Activated CD4-positive, alpha-beta T cell treated with anti-CD3 and anti-CD28 coated beads for 4 hours (primary cell): ENCODE results near the gene APOB.

Experiments used
- DNase-seq, 2 donors: peaks; one replicate each; pipeline ENCODE4 v3.0.0-alpha.2; 2020

Gene APOB

DNA sequence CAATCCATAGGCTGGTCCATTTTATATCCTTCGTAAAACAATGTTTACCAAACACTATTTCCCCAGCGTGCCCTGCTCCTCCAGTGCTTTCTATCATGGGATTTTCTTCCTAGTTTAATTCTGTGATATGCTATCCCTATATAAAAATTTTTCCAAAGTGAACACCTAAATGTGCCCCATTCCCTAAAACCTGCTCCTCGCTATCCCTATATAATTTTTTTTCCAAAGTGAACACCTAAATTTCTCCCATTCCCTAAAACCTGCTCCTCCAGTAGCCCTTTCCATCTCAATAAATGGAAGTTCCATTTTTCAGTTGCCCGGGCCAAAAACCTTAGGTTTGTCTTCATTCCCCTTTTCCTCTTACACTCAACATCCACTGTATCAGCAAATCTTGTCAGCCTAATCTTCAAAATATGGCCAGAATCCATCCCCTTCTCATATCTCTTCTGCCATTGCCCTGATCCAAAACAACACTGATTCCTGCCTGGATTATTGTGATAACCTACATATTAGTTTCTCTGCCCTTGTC, 26.1 kb downstream of the APOB start:
- DNase-seq = no peak

DNA sequence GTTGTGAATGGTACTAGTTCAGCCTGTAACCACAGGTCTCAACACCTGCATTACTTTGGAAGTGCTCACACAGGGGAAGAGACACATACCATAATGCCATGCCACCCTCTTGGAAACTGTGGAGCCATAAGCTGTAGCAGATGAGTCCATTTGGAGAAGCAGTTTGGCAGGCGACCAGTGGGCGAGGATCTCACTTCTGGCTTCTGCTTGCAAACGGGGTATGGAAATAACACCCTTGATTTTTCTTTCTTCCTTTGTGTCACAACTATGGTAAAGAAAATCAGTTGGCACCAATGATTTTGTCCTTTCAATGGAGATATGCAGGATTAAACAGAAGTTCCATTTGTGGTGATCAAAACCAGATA, 28.6 kb downstream of the APOB start:
- DNase-seq = no peak

DNA sequence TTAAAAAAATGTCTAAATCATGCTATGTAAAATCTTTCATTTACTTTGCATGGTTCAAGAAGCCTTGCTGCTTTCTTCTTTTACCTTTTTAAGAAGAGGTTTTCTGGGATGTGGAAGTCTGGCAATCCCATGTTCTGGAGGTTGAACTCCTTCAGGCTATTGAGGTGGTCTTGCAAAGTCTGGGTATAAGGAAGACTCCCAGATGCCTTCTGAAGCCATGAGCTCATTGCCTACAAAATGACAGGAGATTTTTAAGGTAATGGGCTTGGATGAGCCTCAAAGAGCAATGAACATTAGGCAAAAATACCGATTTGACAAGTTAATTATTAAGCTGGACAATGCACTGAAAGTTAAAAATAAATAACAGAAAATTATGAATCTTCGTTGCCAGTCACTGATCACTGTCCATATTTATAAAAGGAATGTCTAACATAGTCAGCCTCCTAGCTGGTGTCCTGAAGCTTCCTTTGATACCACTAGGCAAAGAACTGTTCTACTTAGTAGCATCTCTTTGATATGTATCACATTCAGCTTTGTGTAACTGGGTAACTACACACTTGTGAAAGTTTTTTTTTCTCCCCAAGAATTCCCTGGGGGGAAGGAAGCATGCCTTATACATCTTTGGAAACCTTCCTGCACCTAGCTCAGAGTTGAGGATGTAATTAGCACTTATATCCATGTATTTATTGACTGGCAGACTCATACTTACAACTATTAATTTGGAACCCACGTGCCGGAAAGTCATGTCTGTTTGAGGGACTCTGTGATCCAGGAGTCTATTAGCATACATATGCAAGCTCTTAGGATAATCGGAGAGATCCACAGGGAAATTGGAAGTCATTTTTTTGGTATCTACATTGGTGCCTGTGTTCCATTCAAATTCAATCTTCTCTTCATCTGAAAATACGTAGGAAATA, 29.3 kb downstream of the APOB start:
- no peak for DNase-seq

DNA sequence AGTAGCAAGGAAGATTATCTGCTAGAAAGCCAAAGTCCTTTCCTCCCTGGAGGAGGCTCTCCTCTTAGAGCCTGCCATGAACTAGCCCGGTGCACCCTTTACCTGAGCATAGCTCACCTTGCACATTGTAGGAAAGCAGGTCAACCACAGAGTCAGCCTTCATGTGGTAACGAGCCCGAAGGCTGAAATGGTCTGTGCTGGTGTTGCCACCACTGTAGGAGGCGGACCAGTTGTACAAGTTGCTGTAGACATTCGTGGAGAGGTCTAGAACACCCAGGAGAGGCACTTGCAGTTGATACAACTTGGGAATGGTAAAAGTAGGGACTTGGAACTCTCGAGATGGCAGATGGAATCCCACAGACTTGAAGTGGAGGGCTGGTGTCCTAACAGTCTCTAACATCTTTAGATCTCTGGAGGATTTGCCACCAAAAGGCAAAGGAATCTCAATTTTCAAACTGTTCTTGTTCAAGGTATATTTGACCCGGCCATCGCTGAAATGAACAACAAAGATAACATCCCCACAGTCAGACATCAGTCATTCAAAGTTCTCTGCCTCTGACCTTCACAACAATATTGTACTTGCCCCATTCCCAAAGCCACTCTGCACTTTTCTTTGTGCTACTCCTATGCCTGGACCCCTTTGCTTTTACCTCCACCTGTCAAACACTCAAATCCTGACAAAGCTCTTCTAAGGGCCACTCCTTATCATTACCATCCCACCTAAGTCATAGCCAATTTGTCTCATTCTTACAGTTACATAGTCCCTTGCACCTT, 30.6 kb downstream of the APOB start:
- DNase-seq = no peak

DNA sequence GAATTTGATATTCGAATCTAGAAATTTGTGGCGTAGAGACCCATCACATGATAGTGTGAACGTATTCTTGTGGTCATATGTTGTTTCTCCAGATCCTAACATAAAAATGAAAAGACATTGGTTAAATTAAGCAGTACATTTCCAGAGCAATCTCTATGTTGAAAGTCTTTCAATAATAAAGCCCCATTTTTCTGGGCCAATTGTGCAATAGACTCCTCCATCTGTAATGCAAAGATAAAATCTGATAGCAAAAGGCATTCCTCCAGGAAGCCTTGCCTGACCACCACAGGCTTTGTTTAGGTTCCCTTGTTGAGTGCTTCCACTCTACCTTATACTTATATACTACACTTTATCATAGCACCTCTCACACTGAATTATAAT, 31.3 kb downstream of the APOB start:
- no peak for DNase-seq

DNA sequence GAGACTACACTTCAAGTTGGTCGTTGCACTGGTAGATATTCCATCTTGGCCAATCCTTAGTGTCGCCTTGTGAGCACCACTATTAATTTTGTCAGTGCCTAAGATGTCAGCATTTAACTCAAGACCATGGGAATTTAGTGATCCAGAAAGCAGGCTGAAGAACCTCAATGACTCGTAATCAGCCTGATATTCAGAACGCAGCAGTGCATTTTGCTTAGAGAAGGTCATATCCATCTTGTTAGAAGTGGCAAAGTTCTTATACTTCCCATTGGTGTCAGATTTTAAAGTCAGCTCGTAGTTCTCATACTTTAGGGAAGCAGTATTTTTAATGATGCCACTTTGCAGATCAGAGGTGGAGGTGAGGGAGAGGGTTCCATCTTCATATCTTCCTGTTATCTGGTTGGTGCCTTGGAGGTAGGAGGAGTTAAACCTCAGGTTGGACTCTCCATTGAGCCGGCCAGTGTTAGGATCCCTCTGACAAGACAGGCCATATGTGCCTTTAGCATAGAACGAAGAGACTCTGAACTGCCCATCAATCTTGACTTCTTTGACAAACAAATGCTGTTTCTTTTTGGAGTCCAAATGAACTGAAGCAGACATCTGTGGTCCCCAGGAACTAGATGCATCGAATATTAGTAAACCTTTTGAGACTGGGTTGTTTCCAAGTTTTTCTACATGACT, 31.9 kb downstream of the APOB start:
- no peak for DNase-seq

DNA sequence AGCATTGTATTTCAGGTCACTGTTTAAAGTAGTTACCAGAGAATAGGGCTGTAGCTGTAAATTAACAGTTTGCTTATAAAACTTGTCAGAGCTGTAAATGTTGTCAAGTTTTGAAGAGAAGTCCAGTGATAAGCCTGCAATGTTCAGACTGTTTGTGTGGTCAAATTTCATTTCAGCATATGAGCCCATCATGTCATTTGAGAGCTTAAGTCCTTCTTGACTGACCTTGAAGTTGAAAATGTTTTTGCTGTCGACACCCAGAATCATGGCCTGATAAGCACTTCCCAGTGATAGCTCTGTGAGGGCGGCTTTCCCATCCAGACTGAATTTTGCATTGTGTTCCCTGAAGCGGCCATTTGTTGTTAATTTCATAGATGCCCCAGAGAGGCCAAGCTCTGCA, 32.4 kb downstream of the APOB start:
- DNase-seq = no peak

DNA sequence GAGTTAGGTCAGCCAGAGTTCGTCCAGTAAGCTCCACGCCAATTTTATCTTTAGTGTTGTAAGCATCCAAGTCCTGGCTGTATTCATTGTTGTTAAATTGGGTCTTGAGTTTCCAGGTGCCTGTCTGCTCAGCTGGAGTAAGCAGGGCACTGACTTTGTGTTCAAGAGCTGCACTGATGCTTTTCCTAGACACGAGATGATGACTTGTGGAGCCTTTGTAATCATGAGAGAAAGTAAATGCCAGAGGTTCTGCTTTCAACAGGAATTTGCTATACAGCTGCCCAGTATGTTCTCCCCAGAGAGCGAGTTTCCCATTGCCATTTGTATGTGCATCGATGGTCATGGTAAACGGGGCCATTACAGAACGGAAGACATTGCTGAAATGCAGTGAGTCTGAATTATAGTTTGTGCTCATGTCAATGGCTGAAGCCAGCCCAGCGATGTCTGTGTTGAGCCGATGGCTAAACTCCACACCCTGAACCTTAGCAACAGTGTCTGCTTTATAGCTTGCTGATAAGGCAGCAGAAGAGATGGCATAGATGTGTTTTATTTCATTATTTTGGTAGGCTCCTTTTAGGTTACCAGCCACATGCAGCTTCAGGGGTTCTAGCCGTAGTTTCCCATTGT, 32.9 kb downstream of the APOB start:
- DNase-seq = no peak

DNA sequence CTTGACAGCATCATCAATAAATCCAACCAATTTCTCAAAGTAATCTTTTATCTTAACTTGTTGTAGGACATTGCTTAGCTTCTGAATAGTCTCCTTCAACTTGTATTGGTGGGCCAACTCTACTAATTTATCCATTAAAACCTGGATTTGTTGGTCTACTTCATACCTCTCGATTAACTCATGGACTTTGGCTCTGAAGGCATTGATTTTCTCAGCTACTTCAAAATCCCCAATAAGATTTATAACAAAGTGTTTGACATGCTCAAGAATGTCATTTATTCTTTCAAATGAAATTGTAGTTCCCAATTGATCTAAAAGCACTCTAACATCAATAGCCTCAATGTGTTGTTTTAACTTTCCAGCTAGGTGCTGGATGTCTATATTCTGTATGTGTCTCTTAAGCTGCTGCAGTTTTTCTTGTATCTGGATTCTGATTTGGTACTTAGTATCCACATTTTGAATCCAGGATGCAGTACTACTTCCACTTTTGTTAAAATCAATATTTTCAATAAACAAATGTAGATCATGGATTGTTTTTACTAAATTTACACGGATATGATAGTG, 34.1 kb downstream of the APOB start:
- no peak for DNase-seq

DNA sequence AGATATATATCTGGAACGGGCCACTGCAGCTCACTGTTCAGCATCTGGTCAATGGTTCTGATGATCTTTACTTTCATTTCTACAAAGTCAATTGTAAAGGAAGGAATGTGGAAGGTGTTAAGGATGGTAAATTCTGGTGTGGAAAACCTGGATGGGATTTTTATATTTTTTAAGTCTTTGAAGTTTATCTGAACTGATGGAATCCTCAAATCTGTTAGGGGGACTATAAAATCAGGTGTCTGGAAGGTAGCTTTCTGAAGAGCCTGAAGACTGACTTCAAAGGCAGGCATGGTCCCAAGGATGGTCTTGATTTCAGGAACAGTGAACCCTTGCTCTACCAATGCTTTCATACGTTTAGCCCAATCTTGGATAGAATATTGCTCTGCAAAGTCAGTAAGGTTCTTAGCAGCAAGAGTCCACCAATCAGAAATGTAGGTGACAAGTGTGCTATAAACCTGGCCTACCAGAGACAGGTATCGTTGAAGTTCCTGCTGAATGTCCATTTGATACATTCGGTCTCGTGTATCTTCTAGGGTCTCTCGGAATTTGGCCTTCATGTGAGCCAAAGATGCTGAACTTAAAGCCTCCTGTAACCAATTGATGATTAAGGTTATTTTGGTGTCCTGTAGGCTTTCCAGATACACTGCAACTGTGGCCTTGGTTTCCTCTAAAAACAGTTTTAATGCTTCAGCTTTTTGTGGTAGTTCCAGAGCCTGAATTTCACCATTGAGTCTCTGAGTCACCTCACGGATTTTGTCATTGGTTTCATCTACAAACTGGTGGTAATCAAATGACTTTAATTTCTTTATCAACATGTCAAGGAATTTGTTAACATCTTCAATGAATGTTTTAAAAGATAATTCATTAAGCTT, 34.8 kb downstream of the APOB start:
- no peak for DNase-seq

DNA sequence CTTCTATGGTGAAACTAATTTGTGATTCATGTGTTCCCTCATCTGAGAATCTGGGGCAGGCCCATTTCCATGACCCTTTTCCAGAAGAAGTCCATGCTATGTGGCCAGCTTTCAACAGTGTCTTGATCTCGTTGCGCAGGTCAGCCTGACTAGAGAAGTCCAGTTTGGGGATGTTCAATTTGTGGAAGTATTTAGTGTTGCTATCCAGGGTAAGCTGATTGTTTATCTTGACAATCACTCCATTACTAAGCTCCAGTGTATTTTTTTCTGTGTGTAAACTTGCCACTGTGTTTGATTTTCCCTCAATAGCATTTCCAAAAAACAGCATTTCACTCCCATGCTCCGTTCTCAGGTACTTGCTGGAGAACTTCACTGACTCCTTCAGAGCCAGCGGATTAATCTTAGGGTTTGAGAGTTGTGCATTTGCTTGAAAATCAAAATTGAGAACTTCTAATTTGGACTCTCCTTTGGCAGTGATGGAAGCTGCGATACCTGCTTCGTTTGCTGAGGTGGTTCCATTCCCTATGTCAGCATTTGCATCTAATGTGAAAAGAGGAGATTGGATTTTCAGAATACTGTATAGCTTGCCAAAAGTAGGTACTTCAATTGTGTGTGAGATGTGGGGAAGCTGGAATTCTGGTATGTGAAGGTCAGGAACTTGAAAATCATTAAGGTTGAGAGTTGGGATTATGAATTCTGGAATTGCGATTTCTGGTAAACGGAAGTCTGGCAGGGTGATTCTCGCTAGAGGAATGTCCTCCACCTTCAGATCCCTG, 35.7 kb downstream of the APOB start:
- DNase-seq = no peak

DNA sequence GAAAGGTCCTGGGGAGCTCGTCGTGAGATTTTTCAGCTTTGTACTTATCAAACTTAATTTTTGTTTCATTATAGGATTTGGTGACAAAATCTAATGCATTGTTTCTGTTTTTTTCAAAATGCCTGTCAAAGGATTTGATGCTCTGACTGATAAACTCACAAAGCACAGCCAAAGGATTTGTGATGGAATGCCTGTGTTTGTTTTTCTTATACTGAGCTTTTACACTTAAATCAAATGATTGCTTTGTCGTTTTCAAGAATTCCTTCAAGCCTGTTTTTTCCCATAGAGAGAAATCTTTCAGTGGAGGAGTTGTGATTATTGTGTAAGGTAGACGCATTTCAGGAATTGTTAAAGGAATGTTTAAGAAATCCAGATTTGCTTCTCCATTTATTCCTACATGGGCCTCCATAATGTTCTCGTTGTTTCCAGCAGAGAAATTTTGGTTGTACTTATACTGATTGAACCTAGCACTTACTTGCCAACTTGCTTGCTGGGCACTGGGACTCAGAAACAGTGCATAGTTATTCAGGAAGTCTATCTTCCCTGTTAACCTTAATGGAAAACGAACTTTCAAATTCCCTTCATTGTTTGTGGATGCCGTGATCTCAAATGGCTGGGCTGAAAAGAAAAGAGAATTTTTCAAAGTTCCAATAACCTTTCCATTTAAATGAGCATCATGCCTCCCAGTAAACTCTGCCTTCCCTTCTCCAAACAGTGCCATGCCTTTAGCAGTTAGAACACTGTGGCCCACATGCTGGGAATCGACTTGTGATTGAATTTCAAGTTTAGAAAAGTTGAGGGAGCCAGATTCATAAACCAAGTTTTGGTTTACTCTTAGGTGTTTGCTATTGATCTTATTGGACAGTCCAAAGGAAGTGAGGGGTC, 36.5 kb downstream of the APOB start:
- DNase-seq = no peak

DNA sequence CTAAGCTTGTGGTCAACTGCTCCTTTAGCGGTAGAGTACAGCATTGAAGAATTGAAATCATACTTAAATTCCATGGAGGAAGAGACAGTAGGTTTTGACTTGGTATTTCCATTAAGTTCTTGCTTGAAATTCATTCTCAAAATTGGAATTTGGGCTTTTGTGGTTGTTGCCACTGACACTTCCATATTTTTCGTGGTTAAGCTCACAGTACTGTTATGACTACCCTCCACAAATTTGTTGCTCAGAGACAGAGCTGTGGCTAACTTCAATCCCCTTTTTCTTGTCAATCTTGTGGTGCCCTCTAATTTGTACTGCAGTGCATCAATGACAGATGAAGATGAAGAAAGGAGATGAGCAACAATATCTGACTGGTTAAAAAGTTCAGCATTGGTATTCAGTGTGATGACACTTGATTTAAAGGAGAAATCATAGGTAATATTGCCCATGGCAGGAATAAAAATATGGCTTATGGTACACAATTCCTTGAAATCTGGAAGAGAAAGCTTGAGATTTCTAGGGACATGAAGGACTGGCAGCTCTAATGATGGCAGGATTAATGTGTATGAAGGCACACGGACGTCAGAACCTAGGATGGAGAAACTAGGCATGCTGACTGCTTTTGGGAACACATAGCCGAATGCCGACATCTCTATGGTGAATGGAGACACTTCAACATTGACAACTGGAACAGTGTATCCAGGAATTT, 37.3 kb downstream of the APOB start:
- DNase-seq = no peak

DNA sequence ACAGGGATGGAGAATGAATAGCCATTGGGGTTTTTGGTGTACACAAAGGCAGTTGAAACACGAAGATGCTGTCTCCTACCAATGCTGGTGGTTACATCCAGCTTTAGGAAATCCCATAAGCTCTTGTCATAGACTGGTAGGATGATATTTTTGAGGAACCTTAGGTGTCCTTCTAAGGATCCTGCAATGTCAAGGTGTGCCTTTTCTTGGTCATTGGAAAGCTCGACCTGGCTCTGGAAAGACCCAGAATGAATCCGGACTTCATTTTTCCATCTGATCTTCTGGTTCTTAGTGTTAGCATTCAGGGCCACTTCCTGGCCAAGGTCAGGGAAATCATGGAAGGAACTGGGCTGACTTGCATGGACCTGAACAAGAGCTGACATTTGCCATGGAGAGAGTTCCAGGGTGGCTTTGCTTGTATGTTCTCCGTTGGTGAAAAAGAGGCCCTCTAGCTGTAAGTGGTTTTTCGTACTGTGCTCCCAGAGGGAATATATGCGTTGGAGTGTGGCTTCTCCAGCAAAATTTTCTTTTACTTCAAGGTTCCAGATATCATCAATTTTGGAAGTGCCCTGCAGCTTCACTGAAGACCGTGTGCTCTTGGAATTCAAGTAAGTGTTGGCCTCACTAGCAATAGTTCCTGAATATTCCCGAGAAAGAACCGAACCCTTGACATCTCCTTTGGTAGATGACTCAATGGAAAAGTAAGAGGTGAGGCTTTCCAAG, 38.0 kb downstream of the APOB start:
- DNase-seq = no peak

DNA sequence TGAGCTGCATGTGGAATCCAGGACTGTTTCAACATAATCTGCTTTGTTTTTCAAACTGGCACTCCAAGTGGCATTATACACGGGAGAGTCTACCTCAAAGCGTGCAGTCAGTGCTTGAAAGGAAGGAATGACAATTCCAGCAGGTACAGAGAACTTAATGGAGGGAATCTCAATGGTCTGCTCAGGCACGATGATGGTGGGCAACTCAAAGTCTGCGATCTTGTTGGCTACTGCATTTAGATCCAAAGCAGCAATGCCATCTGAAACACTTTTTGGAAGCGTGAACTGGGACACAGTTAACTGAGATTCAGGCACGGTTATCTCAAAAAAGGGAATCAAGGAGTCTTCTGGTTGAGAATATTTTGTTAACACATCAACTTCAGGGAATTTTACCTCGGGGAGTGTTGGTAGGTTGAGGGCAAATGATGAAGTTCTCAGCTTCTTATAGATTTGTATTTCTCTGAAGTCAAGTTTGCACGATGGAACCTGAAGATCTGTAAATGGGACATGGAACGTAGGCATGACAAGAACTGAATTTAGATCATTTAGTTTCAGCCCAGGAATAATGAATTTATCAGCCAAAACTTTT, 38.7 kb downstream of the APOB start:
- DNase-seq = no peak

DNA sequence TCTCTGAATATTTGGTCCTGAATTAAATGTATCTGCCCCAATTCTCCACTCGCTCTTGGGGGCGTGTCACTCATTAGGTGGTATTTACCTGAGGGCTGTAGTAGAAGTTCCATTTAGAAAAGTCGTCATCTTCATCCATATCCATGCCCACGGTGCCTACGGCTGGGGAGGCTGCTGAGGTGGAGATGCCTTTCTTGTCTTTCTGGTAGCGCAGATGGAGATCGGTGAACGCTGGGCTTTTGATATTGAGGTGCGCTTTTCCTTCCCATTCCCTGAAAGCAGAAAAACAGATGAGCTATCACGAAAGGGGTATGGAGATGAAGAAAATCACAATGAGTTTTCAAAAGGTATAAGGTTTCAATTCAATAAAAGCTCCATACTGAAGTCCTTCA, 39.7 kb downstream of the APOB start:
- no peak for DNase-seq

DNA sequence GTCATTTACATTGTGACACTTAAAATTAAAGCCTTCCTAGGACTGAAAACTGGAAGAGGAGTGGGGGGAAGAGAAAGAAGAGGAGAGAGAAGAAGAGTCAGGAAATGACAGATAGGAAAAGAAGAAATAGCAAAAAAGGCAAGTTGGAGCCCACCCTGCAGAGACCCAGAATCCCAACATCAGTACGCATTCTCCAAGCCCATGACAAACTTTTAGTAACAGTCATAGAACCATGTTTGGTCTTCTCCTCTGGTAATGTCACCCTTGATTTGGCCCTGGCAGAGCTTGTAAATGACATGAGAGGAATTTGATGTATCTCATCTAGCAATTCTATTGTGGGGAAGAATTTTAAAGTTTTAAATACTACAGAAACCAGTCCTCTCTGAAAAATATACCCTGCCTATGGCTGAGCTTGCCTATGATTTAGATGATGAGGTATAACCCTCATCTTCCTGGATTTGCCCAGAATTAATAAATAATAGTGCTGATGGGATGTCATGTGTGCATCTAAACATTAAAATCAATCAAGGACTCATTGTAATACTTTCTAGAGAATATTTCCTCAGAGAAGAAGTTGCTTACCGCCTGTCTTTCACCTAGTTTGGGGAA, 40.2 kb downstream of the APOB start:
- DNase-seq = no peak

DNA sequence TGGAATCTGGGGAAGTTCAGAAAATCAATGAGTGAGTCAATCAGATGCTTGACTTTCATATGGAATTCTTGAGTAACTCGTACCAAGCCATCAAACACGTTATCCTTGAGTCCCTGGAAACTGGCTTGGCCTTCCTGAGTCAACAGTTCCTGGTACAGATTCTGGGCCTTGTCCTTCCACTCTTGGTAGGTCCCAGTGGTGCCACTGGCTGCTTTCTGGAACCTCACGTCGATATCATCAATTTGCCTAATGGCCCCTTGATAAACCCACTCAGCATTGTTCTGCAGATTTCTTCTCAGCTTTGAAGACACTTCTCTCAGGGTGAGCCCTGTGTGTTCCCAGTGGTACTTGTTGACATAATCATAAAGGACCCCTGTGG, 41.1 kb downstream of the APOB start:
- no peak for DNase-seq
